Upper lobe of left lung (tissue), 6 donors: Measurements from ENCODE around the gene USP51. TPM values are rescaled to one million over a fixed set of nuclear protein-coding genes. Genes with fewer than 3 reads are reported as not detected.
"Not testable (repeated sequence)": the region's sequence is repeated elsewhere in the genome, so short reads cannot be mapped to it uniquely, and the experiment has no call there.

Source experiments
- ATAC-seq, 2 donors: fragments of 200-7000 bp; cut with Tn5 transposase; one replicate each; pipeline ENCODE4 v1.9.1; 2022; ENCODE audit warnings: mild to moderate bottlenecking in 2 of 2, moderate library complexity in 2 of 2; ENCODE audit not compliant: low FRiP score in 2 of 2
- DNase-seq, 2 donors: peaks; one replicate each; pipeline ENCODE4 v3.0.0-alpha.2; 2019 to 2020
- H3K27ac ChIP-seq, 4 donors: fragments of 200-600 bp; sonication (generic); one replicate each; pipeline ENCODE4 v1.5.1; 2016 to 2019
- H3K27me3 ChIP-seq, 4 donors: fragments of 200-600 bp; sonication (generic); one replicate each; pipeline ENCODE4 v1.5.1; 2017 to 2019
- H3K36me3 ChIP-seq, 4 donors: fragments of 200-600 bp; sonication (generic); one replicate each; pipeline ENCODE4 v1.5.1; 2016 to 2019
- H3K4me1 ChIP-seq, 4 donors: fragments of 200-600 bp; sonication (generic); one replicate each; pipeline ENCODE4 v1.5.1; 2018 to 2019
- H3K4me3 ChIP-seq, 4 donors: fragments of 200-600 bp; sonication (generic); one replicate each; pipeline ENCODE4 v1.5.1; 2017 to 2019; ENCODE audit warnings: mild to moderate bottlenecking in 2 of 4, moderate library complexity in 1 of 4
- H3K9me3 ChIP-seq, 4 donors: fragments of 200-600 bp; sonication (generic); one replicate each; pipeline ENCODE4 v1.5.1; 2018 to 2019
- CTCF ChIP-seq, 6 experiments: fragments of 450-650 bp in 4 of 6; fragments of 200-600 bp in 2 of 6; sonication (generic) in 2 of 6; IDR thresholded peaks; one replicate each; pipeline ENCODE4 v1.5.1; 2016 to 2019; ENCODE audit warnings: antibody characterized with exemption in 6 of 6
- EP300 ChIP-seq, 4 donors: sonication (generic); formaldehyde crosslinking; IDR thresholded peaks; one replicate each; pipeline ENCODE4 v1.5.1; 2017; ENCODE audit warnings: antibody characterized with exemption in 4 of 4, control low read depth in 2 of 4
- POLR2A ChIP-seq, 4 donors: fragments of 450-650 bp; IDR thresholded peaks; one replicate each; pipeline ENCODE4 v1.5.1; 2016 to 2017; ENCODE audit warnings: antibody characterized with exemption in 4 of 4, mild to moderate bottlenecking in 2 of 4
- POLR2AphosphoS5 ChIP-seq, 2 donors: sonication (generic); formaldehyde crosslinking; IDR thresholded peaks; one replicate each; pipeline ENCODE4 v1.5.1; 2017; ENCODE audit warnings: antibody characterized with exemption in 2 of 2
- WGBS, 2 donors: methylation state at CpG; one replicate each; pipeline ENCODE4 v1.1.5; 2017 to 2018; 5-methylcytosine and 5-hydroxymethylcytosine counted together
- total RNA-seq, 6 donors: library from RNA; depleted of rRNA in 4 of 6; stranded (reverse); fragments of >200 nt in 4 of 6; gene quantifications; one replicate each; pipeline versions ENCODE4 v1.1.0 to v1.2.1, GENCODE V29; 2016 to 2021
- donor health status: DM: no; HTN: no; CAD: no; lungs with moderate emphysema.
- donor health status: DM: no; HTN: yes; CAD: no; lungs with severe emphysema.

Gene USP51
- total RNA-seq, 6 donors from 2014 or later, result 0.55 to 4.4 (median 3.2) TPM

- not testable (repeated sequence) for H3K36me3 ChIP-seq, DNase-seq, H3K27me3 ChIP-seq, H3K4me3 ChIP-seq, ATAC-seq, H3K9me3 ChIP-seq, H3K27ac ChIP-seq, H3K4me1 ChIP-seq
- WGBS, 2 donors, result no CpG with 5 or more reads among the region's 10 CpGs
Observed at GRCh38 chrX:55508410-55509152, 18.9 kb upstream of the USP51 start.

DNA sequence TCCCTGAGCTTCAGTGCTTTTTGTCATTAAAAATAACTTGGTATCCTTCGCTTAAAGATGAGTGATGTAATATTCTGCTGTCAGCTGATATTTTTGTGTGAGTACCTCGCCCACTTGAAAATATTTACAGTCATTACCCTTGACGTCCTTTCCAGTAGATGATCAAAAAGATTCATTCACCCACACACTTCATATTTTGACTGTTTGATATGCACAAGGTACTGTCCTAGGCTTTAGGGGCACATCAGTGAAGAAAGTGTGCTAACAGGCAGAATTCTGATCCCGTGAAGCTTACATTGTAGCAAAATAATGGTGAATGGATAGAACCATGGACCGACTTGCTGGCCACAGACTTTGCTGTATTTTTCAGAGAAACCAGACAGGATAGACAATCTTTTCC is 18.1 kb upstream of the USP51 start:
- H3K36me3 ChIP-seq, H3K27me3 ChIP-seq, H3K4me3 ChIP-seq, H3K27ac ChIP-seq, DNase-seq, ATAC-seq, H3K9me3 ChIP-seq, H3K4me1 ChIP-seq: not testable (repeated sequence)
- no CpG with 5 or more reads among the region's 5 CpGs for WGBS, 2 donors

- ATAC-seq, H3K27ac ChIP-seq, H3K36me3 ChIP-seq, H3K4me1 ChIP-seq, H3K4me3 ChIP-seq, H3K27me3 ChIP-seq, H3K9me3 ChIP-seq, DNase-seq: not testable (repeated sequence)
- no CpG with 5 or more reads among the region's 5 CpGs for WGBS, 2 donors
Observed at GRCh38 chrX:55507010-55507409, 17.4 kb upstream of the USP51 start.

GRCh38 chrX:55490974-55491373 is 1.3 kb upstream of the USP51 start:
- 62 to 100% methylated on average over 1 to 4 of the region's 4 CpGs for WGBS, 2 donors

GRCh38 chrX:55490121-55490520 is 473 bp upstream of the USP51 start:
- Histone ChIP-seq H3K27me3 (no peaks in the 10 kb centered on the region), H3K36me3 (no peaks in the 10 kb centered on the region), H3K9me3 (no peaks in the 10 kb centered on the region), H3K27ac (peak overlapping the region; percentile 87 to 93 (median 91)), H3K4me1 (peaks cover 0 to 7% (median 0%) of the 10 kb centered on the region in 4 donors), H3K4me3 (peak overlapping the region in 3 of 4 donors; percentile 50 to 72 (median 57))
- TF ChIP-seq POLR2A (IDR thresholded peaks at IDR 0.05), result no peak
- no peak for TF ChIP-seq CTCF (IDR thresholded peaks at IDR 0.05)
- no peak for TF ChIP-seq POLR2AphosphoS5 (IDR thresholded peaks at IDR 0.05)
- no peak for TF ChIP-seq EP300 (IDR thresholded peaks at IDR 0.05)
- DNase-seq, result no peak
- 40 to 75% methylated on average over 3 to 4 of the region's 4 CpGs for WGBS, 2 donors
- ATAC-seq, result no peak

More at GRCh38 chrX:55490974-55491373, 1.3 kb upstream of the USP51 start:
- TF ChIP-seq CTCF (IDR thresholded peaks at IDR 0.05) (no peak), POLR2AphosphoS5 (IDR thresholded peaks at IDR 0.05) (no peak), POLR2A (IDR thresholded peaks at IDR 0.05) (no peak), EP300 (IDR thresholded peaks at IDR 0.05) (no peak)
- ATAC-seq (no peak), DNase-seq (no peak)
- Histone ChIP-seq H3K36me3 (no peaks in the 10 kb centered on the region), H3K27ac (no peak overlapping the region), H3K9me3 (no peaks in the 10 kb centered on the region), H3K27me3 (no peaks in the 10 kb centered on the region), H3K4me1 (peaks cover 0 to 7% (median 0%) of the 10 kb centered on the region in 4 donors), H3K4me3 (no peak overlapping the region)

DNA sequence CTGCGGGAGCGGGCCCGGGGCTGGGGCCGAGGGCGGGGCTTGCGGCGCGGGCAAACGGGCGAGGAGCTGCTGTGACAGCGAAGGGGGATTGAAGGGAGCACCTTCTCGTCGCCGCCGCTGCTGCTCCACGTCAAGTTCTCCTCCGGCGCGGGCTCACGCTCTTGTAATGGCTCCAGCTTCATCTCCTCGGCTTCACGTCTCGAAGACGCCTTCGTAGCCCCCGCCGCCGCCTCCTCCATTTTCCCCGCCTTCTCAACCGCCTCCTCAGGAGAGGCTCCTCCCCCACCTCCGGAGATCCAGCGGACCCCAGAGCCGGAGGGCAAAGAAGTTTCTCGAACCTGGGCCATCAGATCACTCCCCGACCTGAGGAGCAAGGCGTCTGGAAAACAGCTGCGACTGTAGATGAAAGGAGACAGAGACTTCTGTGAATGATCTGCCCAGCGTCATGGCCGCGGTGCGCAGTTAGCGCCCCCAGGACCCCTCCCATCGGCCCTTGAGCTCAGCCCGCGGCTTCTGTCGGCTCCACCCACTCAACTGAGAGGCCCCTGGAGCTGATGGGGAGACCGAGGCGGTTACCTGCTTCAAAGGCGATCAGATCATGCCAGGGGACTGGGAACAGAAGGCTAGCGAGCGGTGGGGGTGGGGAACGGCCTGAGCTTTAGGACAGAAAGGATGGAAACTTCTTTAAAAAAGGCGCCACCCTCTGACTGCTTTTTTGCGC is 895 bp downstream of the USP51 start:
- H3K36me3 ChIP-seq, result no peaks in the 10 kb centered on the region
- TF ChIP-seq CTCF (IDR thresholded peaks at IDR 0.05), result no peak
- TF ChIP-seq POLR2A (IDR thresholded peaks at IDR 0.05), result peak in 2 of 4 donors; percentile 4 to 52
- no peaks in the 10 kb centered on the region for H3K9me3 ChIP-seq
- peak overlapping the region; percentile 87 to 93 (median 91) for H3K27ac ChIP-seq
- H3K4me3 ChIP-seq, result peak overlapping the region; percentile 27 to 72 (median 54)
- DNase-seq (peak; percentile 56 to 93), ATAC-seq (peak; percentile 72 to 91)
- H3K4me1 ChIP-seq, result peaks cover 0 to 7% (median 0%) of the 10 kb centered on the region in 4 donors
- H3K27me3 ChIP-seq, result no peaks in the 10 kb centered on the region
- 0 to 28% methylated on average over 1 to 51 of the region's 54 CpGs for WGBS, 2 donors
